ENCODE measurements around the gene DENND1A. TPM values are rescaled to one million over a fixed set of nuclear protein-coding genes. Genes with fewer than 3 reads are reported as not detected.

DENND1A gene
- total and polyA plus RNA-seq, 2 of the 13 experiments (the other 11 are each of a cell fraction or from before 2014, with no cell fraction given) = 14.8 to 30.1 TPM

- H3K36me3 ChIP-seq (replicated peaks in 1 of 2; ENCODE audit: control insufficient read depth in 1 of 2, insufficient read depth in 2 of 2, low read length in 2 of 2) = peaks cover 0 to 1% of the 10 kb centered on the region in 2 experiments; a peak in 2 of 5 replicates
- H3K9me3 ChIP-seq (ENCODE audit: low read length) = no peaks in the 10 kb centered on the region
- BruUV-seq (replicated peaks) = no TSS peak
- H3K79me2 ChIP-seq (ENCODE audit: insufficient read depth, low read length) = no peaks in the 10 kb centered on the region
- H3K4me3 ChIP-seq (replicated peaks in 1 of 3; ENCODE audit: insufficient read depth in 1 of 3, low read depth in 2 of 3, low read length in 3 of 3) = no peak overlapping the region
- no peak overlapping the region for H3K27ac ChIP-seq (ENCODE audit: extremely low read length, insufficient read depth, low read length)
- ChIA-PET CTCF (ENCODE audit: low intra/inter-chr PET ratio, low total read pairs) (no interaction called here), POLR2A (no interaction called here)
- in situ Hi-C loops (cut with HindIII; ENCODE audit: extremely low pct_ligation_motif_present, low pct_unique_long_range_greater_than_20kb) (no loop called here), intact Hi-C loops (cut with micrococcal nuclease; ENCODE audit: unreplicated experiment) (no loop called here)
- H3K9ac ChIP-seq (ENCODE audit: insufficient read depth, low read depth, low read length) = no peak overlapping the region
- no peak overlapping the region for H2AFZ ChIP-seq (ENCODE audit: low read length)
- no peaks in the 10 kb centered on the region for H3K27me3 ChIP-seq (ENCODE audit: control insufficient read depth in 1 of 2, insufficient read depth in 2 of 2, low read length in 2 of 2)
- WGBS (ENCODE audit: low lambda C conversion rate) = 94% methylated on average over 3 of the region's 3 CpGs
- FAIRE-seq (no peak), DNase-seq (ENCODE audit: low spot score) (no peak), ATAC-seq (no peak)
- H4K20me1 ChIP-seq (ENCODE audit: insufficient read depth, low read length) = no peaks in the 10 kb centered on the region; the same call in 1 of the 2 replicates
- peaks cover 10% of the 10 kb centered on the region for H3K4me1 ChIP-seq (ENCODE audit: insufficient read depth, low read length)
- H3K4me2 ChIP-seq (ENCODE audit: low read depth, low read length) = no peak overlapping the region
- TF ChIP-seq MAFG (CRISPR knock-in tag; IDR thresholded peaks at IDR 0.05) = no peak
- TF ChIP-seq SAP130 (CRISPR knock-in tag; IDR thresholded peaks at IDR 0.05; ENCODE audit: low read depth) = no peak
- no peak for TF ChIP-seq ZNF609 (CRISPR knock-in tag; IDR thresholded peaks at IDR 0.05; ENCODE audit: borderline replicate concordance)
- no peak for TF ChIP-seq TCF7 (IDR thresholded peaks at IDR 0.05; ENCODE audit: low read depth)
- no peak for TF ChIP-seq ZBTB8A (CRISPR knock-in tag; IDR thresholded peaks at IDR 0.05; ENCODE audit: borderline replicate concordance, low read depth)
- no peak for TF ChIP-seq HNRNPLL (IDR thresholded peaks at IDR 0.05; ENCODE audit: low read depth, low read length, poor library complexity, severe bottlenecking)
- no peak for TF ChIP-seq HBP1 (CRISPR knock-in tag; IDR thresholded peaks at IDR 0.05; ENCODE audit: low read depth)
- TF ChIP-seq LBX2 (CRISPR knock-in tag; IDR thresholded peaks at IDR 0.05; ENCODE audit: borderline replicate concordance) = no peak
- TF ChIP-seq NFKB2 (CRISPR knock-in tag; IDR thresholded peaks at IDR 0.05; ENCODE audit: borderline replicate concordance) = no peak
- TF ChIP-seq ZNF639 (CRISPR knock-in tag; conservative IDR thresholded peaks at IDR 0.05) = no peak
- TF ChIP-seq ZNF674 (CRISPR knock-in tag; IDR thresholded peaks at IDR 0.05; ENCODE audit: low read depth) = no peak
- TF ChIP-seq ZNF652 (CRISPR knock-in tag; IDR thresholded peaks at IDR 0.05; ENCODE audit: borderline replicate concordance, low read depth) = no peak
- no peak for TF ChIP-seq SMAD3 (CRISPR knock-in tag; IDR thresholded peaks at IDR 0.05)
- TF ChIP-seq ZNF569 (CRISPR knock-in tag; IDR thresholded peaks at IDR 0.05; ENCODE audit: borderline replicate concordance) = no peak
- TF ChIP-seq ZIK1 (CRISPR knock-in tag; IDR thresholded peaks at IDR 0.05; ENCODE audit: borderline replicate concordance, low read depth) = no peak
- no peak for TF ChIP-seq ETV5 (CRISPR knock-in tag; IDR thresholded peaks at IDR 0.05; ENCODE audit: borderline replicate concordance)
Measured at GRCh38 chr9:123772374-123772773, 157.6 kb downstream of the DENND1A start.
